Measurements from ENCODE around the gene SDC3. TPM values are rescaled to one million over a fixed set of nuclear protein-coding genes. Genes with fewer than 3 reads are reported as not detected.

The SDC3 gene
- total and polyA plus RNA-seq, 10 of the 15 experiments (the other 5 are each of a cell fraction or from before 2014, with no cell fraction given) = under 0.01 to 0.46 (median 0.07) TPM; not detected in 2

DNA sequence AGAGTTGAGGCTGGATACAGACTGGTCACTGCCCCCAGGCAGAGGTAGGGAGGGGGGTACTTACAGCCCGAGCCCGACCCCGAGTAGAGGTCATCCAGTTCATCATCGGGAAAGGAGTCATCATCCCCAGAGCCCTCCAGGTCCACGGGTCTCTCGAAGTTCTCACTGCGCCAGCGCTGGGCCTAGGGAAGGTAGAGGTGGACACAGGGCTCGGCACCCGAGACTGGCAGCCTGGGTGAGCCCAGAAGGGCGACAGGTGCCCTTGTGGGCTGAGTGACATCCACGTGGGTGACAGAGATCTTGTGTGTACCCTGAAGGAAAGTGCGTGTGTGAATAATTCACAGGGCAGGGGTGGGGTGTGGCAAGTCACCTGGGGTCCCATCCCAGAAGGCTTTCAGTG, 30.0 kb downstream of the SDC3 start:
- H3K27ac ChIP-seq (ENCODE audit: control insufficient read depth, insufficient read depth) = no peak overlapping the region
- TF ChIP-seq SMC3 (IDR thresholded peaks at IDR 0.05; ENCODE audit: borderline replicate concordance, low read length) = no peak
- no peak for TF ChIP-seq ZNF207 (IDR thresholded peaks at IDR 0.05; ENCODE audit: borderline replicate concordance)
- no peak for TF ChIP-seq SRF (IDR thresholded peaks at IDR 0.05; ENCODE audit: low read depth in 2 of 2, low read length in 2 of 2)
- no peak for TF ChIP-seq SMAD5 (IDR thresholded peaks at IDR 0.05; ENCODE audit: low read depth)
- no peak for TF ChIP-seq RB1 (IDR thresholded peaks at IDR 0.05; ENCODE audit: borderline replicate concordance)
- no peak for TF ChIP-seq MXI1 (IDR thresholded peaks at IDR 0.05; ENCODE audit: low read depth, low read length)
- TF ChIP-seq EZH2 (IDR thresholded peaks at IDR 0.05; ENCODE audit: borderline replicate concordance, control insufficient read depth, low read depth, low read length) = no peak
- no peak for TF ChIP-seq MYC (IDR thresholded peaks at IDR 0.05; ENCODE audit: insufficient read depth, insufficient read length, insufficient replicate concordance, low read length, severe bottlenecking)
- TF ChIP-seq ZNF384 (IDR thresholded peaks at IDR 0.05; ENCODE audit: borderline replicate concordance, low read depth, low read length) = no peak
- TF ChIP-seq, protein P1, sequence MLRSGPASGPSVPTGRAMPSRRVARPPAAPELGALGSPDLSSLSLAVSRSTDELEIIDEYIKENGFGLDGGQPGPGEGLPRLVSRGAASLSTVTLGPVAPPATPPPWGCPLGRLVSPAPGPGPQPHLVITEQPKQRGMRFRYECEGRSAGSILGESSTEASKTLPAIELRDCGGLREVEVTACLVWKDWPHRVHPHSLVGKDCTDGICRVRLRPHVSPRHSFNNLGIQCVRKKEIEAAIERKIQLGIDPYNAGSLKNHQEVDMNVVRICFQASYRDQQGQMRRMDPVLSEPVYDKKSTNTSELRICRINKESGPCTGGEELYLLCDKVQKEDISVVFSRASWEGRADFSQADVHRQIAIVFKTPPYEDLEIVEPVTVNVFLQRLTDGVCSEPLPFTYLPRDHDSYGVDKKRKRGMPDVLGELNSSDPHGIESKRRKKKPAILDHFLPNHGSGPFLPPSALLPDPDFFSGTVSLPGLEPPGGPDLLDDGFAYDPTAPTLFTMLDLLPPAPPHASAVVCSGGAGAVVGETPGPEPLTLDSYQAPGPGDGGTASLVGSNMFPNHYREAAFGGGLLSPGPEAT (IDR thresholded peaks at IDR 0.05; ENCODE audit: low read depth) = no peak
- no peak for TF ChIP-seq JUNB (IDR thresholded peaks at IDR 0.05)
- TF ChIP-seq CREM (IDR thresholded peaks at IDR 0.05; ENCODE audit: low read depth) = no peak
- TF ChIP-seq SPI1 (IDR thresholded peaks at IDR 0.05; ENCODE audit: borderline replicate concordance, insufficient read depth, low read depth, low read length) = no peak
- TF ChIP-seq NFYA (IDR thresholded peaks at IDR 0.05; ENCODE audit: borderline replicate concordance, low read depth, low read length) = no peak
- no peak for TF ChIP-seq MTA3 (IDR thresholded peaks at IDR 0.05; ENCODE audit: borderline replicate concordance, low read length)
- no peak for TF ChIP-seq ATF7 (IDR thresholded peaks at IDR 0.05; ENCODE audit: low read depth)
- no peak for TF ChIP-seq ETV6 (conservative IDR thresholded peaks at IDR 0.05 in 1 of 2, IDR thresholded peaks at IDR 0.05 in 1 of 2; ENCODE audit: borderline replicate concordance in 1 of 2, low read depth in 1 of 2)
- TF ChIP-seq, protein P2, sequence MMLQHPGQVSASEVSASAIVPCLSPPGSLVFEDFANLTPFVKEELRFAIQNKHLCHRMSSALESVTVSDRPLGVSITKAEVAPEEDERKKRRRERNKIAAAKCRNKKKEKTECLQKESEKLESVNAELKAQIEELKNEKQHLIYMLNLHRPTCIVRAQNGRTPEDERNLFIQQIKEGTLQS (IDR thresholded peaks at IDR 0.05; ENCODE audit: borderline replicate concordance, extremely low read depth, low read depth, low read length) = no peak
- TF ChIP-seq, protein P3, sequence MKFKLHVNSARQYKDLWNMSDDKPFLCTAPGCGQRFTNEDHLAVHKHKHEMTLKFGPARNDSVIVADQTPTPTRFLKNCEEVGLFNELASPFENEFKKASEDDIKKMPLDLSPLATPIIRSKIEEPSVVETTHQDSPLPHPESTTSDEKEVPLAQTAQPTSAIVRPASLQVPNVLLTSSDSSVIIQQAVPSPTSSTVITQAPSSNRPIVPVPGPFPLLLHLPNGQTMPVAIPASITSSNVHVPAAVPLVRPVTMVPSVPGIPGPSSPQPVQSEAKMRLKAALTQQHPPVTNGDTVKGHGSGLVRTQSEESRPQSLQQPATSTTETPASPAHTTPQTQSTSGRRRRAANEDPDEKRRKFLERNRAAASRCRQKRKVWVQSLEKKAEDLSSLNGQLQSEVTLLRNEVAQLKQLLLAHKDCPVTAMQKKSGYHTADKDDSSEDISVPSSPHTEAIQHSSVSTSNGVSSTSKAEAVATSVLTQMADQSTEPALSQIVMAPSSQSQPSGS (IDR thresholded peaks at IDR 0.05; ENCODE audit: low read length) = no peak
- TF ChIP-seq, protein P4, sequence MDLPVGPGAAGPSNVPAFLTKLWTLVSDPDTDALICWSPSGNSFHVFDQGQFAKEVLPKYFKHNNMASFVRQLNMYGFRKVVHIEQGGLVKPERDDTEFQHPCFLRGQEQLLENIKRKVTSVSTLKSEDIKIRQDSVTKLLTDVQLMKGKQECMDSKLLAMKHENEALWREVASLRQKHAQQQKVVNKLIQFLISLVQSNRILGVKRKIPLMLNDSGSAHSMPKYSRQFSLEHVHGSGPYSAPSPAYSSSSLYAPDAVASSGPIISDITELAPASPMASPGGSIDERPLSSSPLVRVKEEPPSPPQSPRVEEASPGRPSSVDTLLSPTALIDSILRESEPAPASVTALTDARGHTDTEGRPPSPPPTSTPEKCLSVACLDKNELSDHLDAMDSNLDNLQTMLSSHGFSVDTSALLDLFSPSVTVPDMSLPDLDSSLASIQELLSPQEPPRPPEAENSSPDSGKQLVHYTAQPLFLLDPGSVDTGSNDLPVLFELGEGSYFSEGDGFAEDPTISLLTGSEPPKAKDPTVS (IDR thresholded peaks at IDR 0.05; ENCODE audit: low read depth, low read length) = no peak
- H3K79me2 ChIP-seq (ENCODE audit: control insufficient read depth, insufficient read depth, low read length) = no peaks in the 10 kb centered on the region
- no TSS peak for BruUV-seq (replicated peaks)
- no peak for ATAC-seq
- intact Hi-C loops (cut with micrococcal nuclease; ENCODE audit: unreplicated experiment) = no loop called here
- WGBS (ENCODE audit: insufficient coverage, insufficient replicate concordance, low lambda C conversion rate, missing lambda C conversion rate) = 44% methylated on average over 13 of the region's 13 CpGs
- ChIA-PET CTCF (no interaction called here), POLR2A (no interaction called here), SMC1A (ENCODE audit: uncharacterized antibody, unreplicated experiment) (no interaction called here), RAD21 (ENCODE audit: unreplicated experiment) (no interaction called here)
- H3K4me1 ChIP-seq (ENCODE audit: control insufficient read depth, insufficient read depth, low read length) = no peaks in the 10 kb centered on the region; the same call in 1 of the 2 replicates
- H3K4me3 ChIP-seq = no peak overlapping the region
- no peak overlapping the region for H3K4me2 ChIP-seq (ENCODE audit: control insufficient read depth, insufficient read depth)
- FAIRE-seq = no peak
- H3K36me3 ChIP-seq (ENCODE audit: control insufficient read depth in 2 of 2, insufficient read depth in 2 of 2, low read length in 1 of 2) = no peaks in the 10 kb centered on the region
- no peak overlapping the region for H2AFZ ChIP-seq (ENCODE audit: control insufficient read depth, low read depth, low read length)
- in situ Hi-C loops (cut with MboI) = no loop called here
- no peak for DNase-seq (ENCODE audit: low read depth, low spot score)
- H4K20me1 ChIP-seq (ENCODE audit: control insufficient read depth, insufficient read depth) = no peaks in the 10 kb centered on the region
- peaks cover 0 to 10% of the 10 kb centered on the region in 2 experiments; a peak in 3 of 4 replicates for H3K27me3 ChIP-seq (replicated peaks in 1 of 2; ENCODE audit: control insufficient read depth in 2 of 2, insufficient read depth in 2 of 2, low read length in 1 of 2)
- H3K9me3 ChIP-seq (replicated peaks; ENCODE audit: control insufficient read depth, insufficient read depth, low read length) = no peaks in the 10 kb centered on the region
- no peak overlapping the region for H3K9ac ChIP-seq (ENCODE audit: control insufficient read depth, insufficient read depth, low read length)
